Islet precursor cell (in vitro differentiated cells): ENCODE data around the gene UBA5.

Experiments used
- DNase-seq: peaks from one replicate; pipeline ENCODE4 v3.0.0-alpha.2; 2018

The UBA5 gene

GRCh38 chr3:132721479-132722164, 61.5 kb downstream of the UBA5 start:
- DNase-seq = peak; percentile 90

DNA sequence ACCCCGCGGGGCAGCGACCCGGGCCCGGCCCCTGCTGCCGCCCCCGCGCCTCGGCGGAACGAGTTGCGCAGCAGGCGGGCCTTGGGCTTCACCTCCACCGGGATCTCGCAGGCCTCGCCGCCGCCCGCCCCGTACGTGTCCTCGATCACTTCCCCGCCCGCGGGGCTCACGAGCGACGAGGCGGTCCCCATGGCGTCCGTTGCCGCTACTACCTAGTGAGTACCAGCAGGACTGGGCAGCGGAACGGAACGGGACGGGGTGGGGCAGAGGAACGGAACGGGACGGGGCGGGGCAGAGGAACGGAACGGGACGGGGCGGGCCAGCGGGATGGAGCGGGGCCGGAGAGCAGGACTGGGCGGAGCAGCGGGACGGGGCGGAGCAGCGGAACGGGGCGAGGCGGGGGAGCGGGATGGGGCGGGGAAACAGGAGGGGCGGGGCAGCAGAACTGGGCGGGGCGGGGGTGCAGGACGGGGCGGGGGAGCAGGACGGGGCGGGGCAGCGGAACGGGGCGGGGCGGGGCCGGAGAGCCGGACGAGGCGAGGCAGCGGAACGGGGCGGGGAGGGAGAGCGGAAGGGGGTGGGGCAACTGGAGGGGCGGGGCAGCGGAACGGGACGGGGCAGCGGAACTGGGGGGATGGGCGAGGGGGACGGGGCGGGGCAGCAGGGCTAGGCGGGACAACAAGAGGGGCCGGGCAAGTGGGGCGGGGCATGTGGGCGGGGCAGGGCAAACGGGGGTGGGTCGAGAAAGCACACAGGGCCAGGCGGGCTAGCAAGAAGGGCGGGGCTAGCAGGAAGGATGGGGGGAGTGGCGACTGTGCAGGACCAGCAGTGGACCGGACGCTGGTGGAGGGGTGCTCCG, 62.3 kb downstream of the UBA5 start, which contains the start of gene NPHP3:
TSS of gene NPHP3 (minus strand) at position 245 of the 859 bp plus-strand sequence. CDS start at position 191, 54 bp downstream.
- DNase-seq = peak; percentile 100

DNA sequence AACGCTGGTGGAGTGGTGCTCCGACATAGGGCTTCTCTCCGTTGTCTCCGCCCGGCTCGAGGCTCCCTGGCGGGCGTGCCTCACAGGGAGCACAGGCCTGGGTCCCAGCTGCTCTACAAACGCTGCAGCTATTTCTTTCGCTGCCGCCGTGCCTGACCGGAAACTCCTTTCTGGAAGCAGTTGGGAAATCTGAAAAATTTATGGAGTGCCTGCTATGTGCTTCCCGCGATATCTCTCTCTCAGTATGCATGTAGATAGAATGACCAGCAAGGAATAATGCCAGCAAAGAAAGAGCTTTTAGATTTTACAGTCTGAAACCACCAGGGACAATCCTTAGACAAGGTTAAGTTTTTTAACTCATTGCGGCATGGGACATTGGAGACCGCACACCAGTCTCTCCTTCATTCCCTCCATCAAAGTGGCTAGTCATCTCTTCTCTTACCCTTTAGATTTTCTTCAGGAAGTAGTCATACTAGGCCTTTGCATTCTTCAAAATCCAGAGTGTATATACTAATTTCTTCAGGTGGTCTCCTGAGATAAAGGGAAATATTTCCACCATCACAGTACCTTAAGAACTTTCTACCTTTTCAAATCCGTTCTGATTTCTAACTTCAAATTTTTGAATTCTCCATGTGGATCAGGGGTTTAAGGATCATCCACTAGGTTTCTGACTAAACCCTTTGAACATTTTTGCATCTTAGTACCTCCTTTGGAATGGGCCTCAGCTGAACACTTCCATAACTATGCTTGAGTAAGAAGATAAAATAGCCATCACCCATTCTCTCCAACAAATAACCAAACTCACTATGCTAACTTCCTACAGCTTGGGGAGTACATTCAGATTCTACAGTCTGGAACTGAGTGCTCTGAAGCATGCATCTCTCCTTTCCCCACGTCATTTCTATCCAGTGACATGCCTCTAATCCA, 63.2 kb downstream of the UBA5 start:
- DNase-seq = no peak

- no peak for DNase-seq
Observed at GRCh38 chr3:132726341-132726823, 66.3 kb downstream of the UBA5 start.
